Activated naive CD8-positive, alpha-beta T cell treated with anti-CD3 and anti-CD28 coated beads, Interleukin-2, amount 10 ng/mL, durations not matched to agents 7 days and 5 days (primary cell): ENCODE measurements around the gene GPR137. TPM values are rescaled to one million over a fixed set of nuclear protein-coding genes. Genes with fewer than 3 reads are reported as not detected.
A peak's percentile ranks its signal among the peaks of the same experiment; 100 is the strongest.
"Not testable (repeated sequence)": the region's sequence is repeated elsewhere in the genome, so short reads cannot be mapped to it uniquely, and the experiment has no call there.

Source experiments
- ATAC-seq: fragments of 150-1000 bp; cut with Tn5 transposase; one replicate; pipeline ENCODE4 v1.10.0; 2021; ENCODE audit warnings: low read depth, moderate library complexity
- POLR2A ChIA-PET: fragments of 350-600 bp; sonication (Branson Sonifier 250); formaldehyde crosslinking; loops from one replicate; lab custom pipeline; 2021; ENCODE audit warnings: antibody characterized with exemption; lab: Charles Lee
- DNase-seq: peaks from one replicate; pipeline ENCODE4 v3.0.0; 2021
- H3K27ac Mint-ChIP-seq: one replicate; pipeline ENCODE4 v1.8.0; 2022; ENCODE audit warnings: mild to moderate bottlenecking, mixed read lengths
- H3K27me3 Mint-ChIP-seq: one replicate; pipeline ENCODE4 v1.8.0; 2022; ENCODE audit warnings: mild to moderate bottlenecking, moderate library complexity, mixed read lengths
- H3K36me3 Mint-ChIP-seq: one replicate; pipeline ENCODE4 v1.8.0; 2021; ENCODE audit warnings: mild to moderate bottlenecking, mixed read lengths
- H3K4me1 Mint-ChIP-seq: one replicate; pipeline ENCODE4 v1.8.0; 2021; ENCODE audit warnings: mixed read lengths
- H3K4me3 Mint-ChIP-seq: one replicate; pipeline ENCODE4 v1.8.0; 2022; ENCODE audit warnings: mild to moderate bottlenecking, moderate library complexity, mixed read lengths
- H3K9me3 Mint-ChIP-seq: one replicate; pipeline ENCODE4 v1.8.0; 2021; ENCODE audit warnings: mixed read lengths
- total RNA-seq, 2 experiments: library from RNA; stranded (reverse); gene quantifications; one replicate each; pipeline ENCODE4 v1.2.3, GENCODE V29; 2021

Gene GPR137
- total RNA-seq, 2 experiments from 2014 or later, result 31.3 to 32.7 TPM

DNA sequence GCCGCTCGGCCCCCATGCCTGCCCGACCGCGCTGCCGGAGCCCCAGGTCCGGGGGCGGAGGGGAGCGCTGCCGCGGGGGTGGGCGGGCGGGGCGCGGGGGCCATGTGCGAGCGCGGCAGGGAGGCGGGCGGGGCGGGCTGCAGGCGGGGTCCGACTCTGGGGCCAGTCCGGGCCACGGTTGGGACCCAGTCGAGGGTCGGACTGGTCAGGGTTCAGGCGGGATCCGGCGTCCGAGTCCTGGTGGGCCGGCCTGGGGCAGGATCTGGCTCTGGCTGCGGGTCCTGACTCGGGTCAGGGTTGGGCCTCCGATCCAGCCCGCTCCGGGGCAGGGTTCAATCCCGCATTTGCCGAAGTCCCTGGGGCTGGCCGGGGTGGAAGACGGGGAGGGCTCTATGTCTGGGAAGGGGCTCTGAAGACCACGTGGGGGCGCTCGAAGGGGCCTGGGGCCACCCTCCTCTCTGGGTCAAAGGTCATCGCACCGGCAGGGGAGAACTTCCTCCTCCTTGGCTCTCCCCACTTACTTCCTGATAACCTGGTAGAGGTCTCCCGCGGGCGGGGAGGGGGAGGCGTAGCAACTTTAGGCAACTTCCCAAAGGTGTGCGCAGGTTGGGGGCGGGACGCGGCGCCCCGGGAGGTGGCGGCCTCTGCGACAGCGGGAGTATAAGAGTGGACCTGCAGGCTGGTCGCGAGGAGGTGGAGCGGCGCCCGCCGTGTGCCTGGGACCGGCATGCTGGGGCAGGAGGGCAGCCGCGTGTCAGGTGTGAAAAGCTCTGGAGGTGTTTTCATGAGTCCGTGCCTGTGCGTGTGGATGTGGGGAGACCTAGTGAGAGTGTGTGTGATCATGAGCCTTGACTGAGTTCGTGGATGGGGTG is 20.3 kb downstream of the GPR137 start:
- Mint-ChIP-seq H3K27ac (peak overlapping the region; percentile 88), H3K9me3 (no peaks in the 10 kb centered on the region), H3K27me3 (peaks cover 11% of the 10 kb centered on the region), H3K4me3 (peak overlapping the region; percentile 94), H3K4me1 (peaks cover 20% of the 10 kb centered on the region), H3K36me3 (peaks cover 4% of the 10 kb centered on the region)
- DNase-seq (peak; percentile 77), ATAC-seq (peak; percentile 11)
- POLR2A ChIA-PET, result interaction anchor here (1.0 to 4.6 kb wide), 11 partner anchors 12 to 120 kb away, joined by 4 to 45 read pairs (median 15); partner anchors contain the start of genes BAD, CCDC88B, FKBP2 and GPR137

DNA sequence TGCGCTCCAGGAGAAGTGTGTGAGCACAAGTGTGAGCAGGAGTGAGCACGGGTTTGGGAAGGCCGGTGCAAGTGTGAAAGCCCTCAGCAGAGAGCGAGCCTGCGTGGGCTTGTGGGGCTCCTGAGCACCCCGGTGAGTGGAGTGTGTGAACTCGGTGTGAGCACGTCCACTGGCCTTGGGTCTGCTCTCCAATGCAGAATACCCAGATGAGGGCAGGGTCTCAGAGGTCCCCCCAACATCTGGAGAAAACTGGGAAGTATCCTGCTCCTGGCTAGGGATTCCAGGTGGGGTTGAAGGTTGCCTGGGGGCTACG is 20.9 kb downstream of the GPR137 start:
- Mint-ChIP-seq H3K4me1 (peaks cover 22% of the 10 kb centered on the region), H3K9me3 (no peaks in the 10 kb centered on the region), H3K36me3 (peaks cover 4% of the 10 kb centered on the region), H3K27me3 (peaks cover 5% of the 10 kb centered on the region), H3K27ac (peak overlapping the region; percentile 88), H3K4me3 (peak overlapping the region; percentile 94)
- DNase-seq (no peak), ATAC-seq (no peak)
- POLR2A ChIA-PET, result interaction anchor here (1.1 to 4.6 kb wide), 2 partner anchors 11 to 36 kb away, joined by 8 to 45 read pairs; partner anchors contain the start of genes PRDX5 and TRMT112

DNA sequence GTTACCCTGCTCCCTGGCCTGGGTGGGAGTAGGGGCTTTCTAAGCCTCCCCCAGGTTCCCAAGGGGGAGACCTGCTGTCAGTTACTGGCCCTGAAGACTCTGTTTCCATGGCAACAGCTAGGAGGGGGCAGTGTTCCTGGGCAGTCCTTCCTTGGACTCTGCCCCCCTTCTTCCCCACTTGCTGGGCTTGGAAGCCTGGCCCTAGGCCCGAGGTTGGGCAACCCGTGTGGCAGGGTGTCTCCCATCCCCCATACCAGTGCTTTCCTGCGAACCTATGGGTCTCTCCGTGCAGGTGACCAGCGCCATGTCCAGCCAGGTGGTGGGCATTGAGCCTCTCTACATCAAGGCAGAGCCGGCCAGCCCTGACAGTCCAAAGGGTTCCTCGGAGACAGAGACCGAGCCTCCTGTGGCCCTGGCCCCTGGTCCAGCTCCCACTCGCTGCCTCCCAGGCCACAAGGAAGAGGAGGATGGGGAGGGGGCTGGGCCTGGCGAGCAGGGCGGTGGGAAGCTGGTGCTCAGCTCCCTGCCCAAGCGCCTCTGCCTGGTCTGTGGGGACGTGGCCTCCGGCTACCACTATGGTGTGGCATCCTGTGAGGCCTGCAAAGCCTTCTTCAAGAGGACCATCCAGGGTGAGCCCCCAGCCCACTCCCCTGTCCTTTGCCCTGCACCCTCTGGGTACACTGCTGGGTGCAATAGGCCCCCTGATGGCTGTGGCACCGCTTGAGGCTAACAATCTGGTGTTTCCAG is 21.4 kb downstream of the GPR137 start:
- Mint-ChIP-seq H3K36me3 (peaks cover 4% of the 10 kb centered on the region), H3K27ac (peak overlapping the region; percentile 88), H3K9me3 (no peaks in the 10 kb centered on the region), H3K4me1 (peaks cover 22% of the 10 kb centered on the region), H3K4me3 (peak overlapping the region; percentile 94), H3K27me3 (peaks cover under 1% of the 10 kb centered on the region)
- ATAC-seq (no peak), DNase-seq (no peak)
- POLR2A ChIA-PET, result interaction anchor here (1.0 to 4.6 kb wide), 3 partner anchors 11 to 37 kb away, joined by 6 to 45 read pairs (median 8); partner anchors contain the start of genes PRDX5 and TRMT112

DNA sequence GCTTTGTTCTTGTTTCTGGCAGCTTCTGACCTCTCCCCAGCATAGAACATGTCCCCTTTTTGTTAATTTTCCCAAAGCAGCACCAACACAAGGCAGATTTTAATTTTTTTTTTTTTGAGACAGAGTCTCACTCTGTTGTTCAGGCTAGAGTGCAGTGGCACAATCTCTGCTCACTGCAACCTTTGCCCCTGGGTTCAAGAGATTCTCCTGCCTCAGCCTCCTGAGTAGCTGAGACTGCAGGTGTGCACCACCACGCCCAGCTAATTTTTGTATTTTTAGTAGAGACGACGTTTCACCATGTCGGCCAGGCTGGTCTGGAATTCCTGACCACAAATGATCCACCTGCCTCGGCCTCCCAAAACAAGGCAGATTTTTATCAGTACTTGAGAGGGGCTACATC is 22.1 kb downstream of the GPR137 start:
- not testable (repeated sequence) for H3K27me3 Mint-ChIP-seq

DNA sequence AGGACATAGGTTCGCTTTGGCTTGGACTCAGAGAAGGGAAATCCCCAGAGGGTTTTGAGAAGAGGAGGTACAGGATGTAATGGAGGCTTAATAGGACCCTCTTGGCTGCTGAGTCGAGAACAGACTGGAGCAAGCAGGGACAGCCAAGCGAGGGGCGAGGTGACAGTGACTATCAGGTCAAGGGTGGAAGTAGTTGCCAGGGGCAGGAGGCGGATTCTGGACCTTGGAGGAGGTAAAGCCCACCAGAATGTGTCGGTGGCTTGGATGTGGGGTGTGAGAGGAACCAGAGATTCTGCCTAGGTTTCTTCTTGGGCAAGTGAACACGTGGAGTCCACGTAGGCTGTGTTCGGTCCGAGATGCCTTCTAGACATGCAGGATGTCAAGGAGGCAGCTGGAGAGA is 27.3 kb downstream of the GPR137 start:
- peaks cover 1% of the 10 kb centered on the region for H3K36me3 Mint-ChIP-seq
- DNase-seq (no peak), ATAC-seq (no peak)
- no peaks in the 10 kb centered on the region for H3K27me3 Mint-ChIP-seq
- POLR2A ChIA-PET, result interaction anchor here (1.2 kb wide), 1 partner anchor 28 kb away, joined by 3 read pairs; the partner anchor contains the start of gene CCDC88B
- peak overlapping the region; percentile 74 for H3K27ac Mint-ChIP-seq
- H3K4me1 Mint-ChIP-seq, result peaks cover 25% of the 10 kb centered on the region
- no peak overlapping the region for H3K4me3 Mint-ChIP-seq
- H3K9me3 Mint-ChIP-seq, result no peaks in the 10 kb centered on the region

More for the DNA sequence above, 22.1 kb downstream of the GPR137 start:
- POLR2A ChIA-PET, result interaction anchor here (0.6 to 4.6 kb wide), 3 partner anchors 10 to 40 kb away, joined by 3 to 45 read pairs (median 6); partner anchors contain the start of genes PRDX5 and TRMT112
- Mint-ChIP-seq H3K4me3 (peak overlapping the region; percentile 4), H3K4me1 (peaks cover 28% of the 10 kb centered on the region)
- H3K9me3 Mint-ChIP-seq, H3K36me3 Mint-ChIP-seq, H3K27ac Mint-ChIP-seq, ATAC-seq, DNase-seq: not testable (repeated sequence)

DNA sequence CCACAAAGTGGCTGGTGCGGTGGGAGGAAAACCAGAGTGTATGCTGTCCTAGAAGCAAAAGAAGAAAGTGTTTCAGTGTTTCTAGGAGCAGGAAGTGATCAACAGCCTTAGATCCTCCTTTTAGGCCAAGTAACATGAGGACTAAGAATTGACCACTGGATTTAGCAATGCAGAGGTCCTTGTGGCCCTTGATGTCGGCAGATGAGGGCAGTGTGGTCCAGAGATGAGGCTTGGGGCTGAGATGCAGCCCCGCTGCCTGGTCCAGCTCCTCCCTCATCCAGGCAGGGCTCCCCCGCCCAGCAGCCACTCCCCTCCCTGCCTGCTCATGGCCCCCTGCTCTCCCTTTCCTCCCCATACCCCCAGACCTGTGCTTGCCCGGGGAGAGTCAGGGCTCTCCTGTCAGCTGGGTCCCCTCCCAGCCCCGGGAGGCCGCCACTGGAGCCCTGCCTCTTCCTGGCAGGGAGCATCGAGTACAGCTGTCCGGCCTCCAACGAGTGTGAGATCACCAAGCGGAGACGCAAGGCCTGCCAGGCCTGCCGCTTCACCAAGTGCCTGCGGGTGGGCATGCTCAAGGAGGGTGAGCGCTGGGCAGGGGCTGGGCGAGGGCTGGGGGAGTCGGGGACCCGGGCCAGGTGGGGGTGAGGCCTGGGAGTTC is 28.0 kb downstream of the GPR137 start:
- no peak for ATAC-seq
- Mint-ChIP-seq H3K4me1 (peaks cover 28% of the 10 kb centered on the region), H3K27me3 (no peaks in the 10 kb centered on the region), H3K4me3 (no peak overlapping the region), H3K36me3 (peaks cover 1% of the 10 kb centered on the region), H3K27ac (peak overlapping the region; percentile 74), H3K9me3 (no peaks in the 10 kb centered on the region)
- POLR2A ChIA-PET, result interaction anchor here (1.2 kb wide), 1 partner anchor 27 kb away, joined by 3 read pairs; the partner anchor contains the start of gene CCDC88B
- no peak for DNase-seq

DNA sequence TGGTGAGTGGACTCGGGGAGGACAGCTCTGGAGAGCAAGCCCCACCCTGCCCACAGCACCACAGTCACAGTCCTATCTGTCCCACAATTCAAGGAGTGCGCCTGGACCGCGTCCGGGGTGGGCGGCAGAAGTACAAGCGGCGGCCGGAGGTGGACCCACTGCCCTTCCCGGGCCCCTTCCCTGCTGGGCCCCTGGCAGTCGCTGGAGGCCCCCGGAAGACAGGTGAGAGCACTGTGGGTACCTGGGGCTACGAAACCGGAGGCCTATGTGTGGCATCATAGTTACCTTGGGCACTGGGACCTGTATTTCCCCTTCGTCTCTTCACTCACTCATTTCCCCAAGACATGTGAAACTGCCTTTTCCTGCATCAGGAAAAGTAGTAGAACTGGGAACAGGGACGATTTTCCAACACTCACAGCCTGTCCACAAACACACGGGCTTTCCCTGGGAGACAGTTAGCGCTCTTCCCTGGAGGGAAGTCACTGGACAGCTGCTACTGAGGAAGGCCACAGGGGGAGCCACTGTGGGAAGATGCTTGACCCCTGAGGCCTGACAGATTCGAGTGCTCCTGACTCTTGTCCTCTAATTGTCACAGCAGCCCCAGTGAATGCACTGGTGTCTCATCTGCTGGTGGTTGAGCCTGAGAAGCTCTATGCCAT is 28.6 kb downstream of the GPR137 start:
- Mint-ChIP-seq H3K9me3 (no peaks in the 10 kb centered on the region), H3K36me3 (peaks cover 1% of the 10 kb centered on the region), H3K27me3 (no peaks in the 10 kb centered on the region), H3K4me1 (peaks cover 32% of the 10 kb centered on the region), H3K4me3 (no peak overlapping the region), H3K27ac (no peak overlapping the region)
- POLR2A ChIA-PET, result interaction anchor here (1.2 kb wide), 1 partner anchor 26 kb away, joined by 3 read pairs; the partner anchor contains the start of gene CCDC88B
- ATAC-seq, result no peak
- DNase-seq, result no peak

DNA sequence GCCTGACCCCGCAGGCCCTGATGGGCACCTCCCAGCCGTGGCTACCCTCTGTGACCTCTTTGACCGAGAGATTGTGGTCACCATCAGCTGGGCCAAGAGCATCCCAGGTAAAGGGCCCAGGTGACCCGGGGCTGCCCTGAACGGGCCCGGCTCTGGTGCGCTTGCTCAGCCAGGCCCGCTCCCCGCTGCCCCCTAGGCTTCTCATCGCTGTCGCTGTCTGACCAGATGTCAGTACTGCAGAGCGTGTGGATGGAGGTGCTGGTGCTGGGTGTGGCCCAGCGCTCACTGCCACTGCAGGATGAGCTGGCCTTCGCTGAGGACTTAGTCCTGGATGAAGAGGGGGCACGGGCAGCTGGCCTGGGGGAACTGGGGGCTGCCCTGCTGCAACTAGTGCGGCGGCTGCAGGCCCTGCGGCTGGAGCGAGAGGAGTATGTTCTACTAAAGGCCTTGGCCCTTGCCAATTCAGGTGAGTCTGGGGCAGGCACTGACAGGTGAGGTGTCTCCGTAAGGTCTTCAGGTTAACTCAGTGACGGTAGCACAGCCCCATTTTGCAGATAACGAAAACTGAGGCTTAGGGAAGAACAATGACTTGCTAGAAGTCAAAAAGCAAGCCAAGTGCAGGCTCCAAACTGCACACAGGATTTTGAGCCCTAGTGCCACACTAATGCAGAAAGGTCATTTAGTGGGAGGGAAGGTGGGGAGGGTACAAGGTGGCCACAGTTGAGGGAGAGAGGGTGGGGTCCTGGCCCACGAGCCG is 29.3 kb downstream of the GPR137 start:
- POLR2A ChIA-PET, result no interaction called here
- no peak overlapping the region for H3K27ac Mint-ChIP-seq
- peaks cover 1% of the 10 kb centered on the region for H3K36me3 Mint-ChIP-seq
- ATAC-seq (no peak), DNase-seq (no peak)
- no peaks in the 10 kb centered on the region for H3K9me3 Mint-ChIP-seq
- H3K27me3 Mint-ChIP-seq, result no peaks in the 10 kb centered on the region
- H3K4me1 Mint-ChIP-seq, result peaks cover 33% of the 10 kb centered on the region
- H3K4me3 Mint-ChIP-seq, result no peak overlapping the region

DNA sequence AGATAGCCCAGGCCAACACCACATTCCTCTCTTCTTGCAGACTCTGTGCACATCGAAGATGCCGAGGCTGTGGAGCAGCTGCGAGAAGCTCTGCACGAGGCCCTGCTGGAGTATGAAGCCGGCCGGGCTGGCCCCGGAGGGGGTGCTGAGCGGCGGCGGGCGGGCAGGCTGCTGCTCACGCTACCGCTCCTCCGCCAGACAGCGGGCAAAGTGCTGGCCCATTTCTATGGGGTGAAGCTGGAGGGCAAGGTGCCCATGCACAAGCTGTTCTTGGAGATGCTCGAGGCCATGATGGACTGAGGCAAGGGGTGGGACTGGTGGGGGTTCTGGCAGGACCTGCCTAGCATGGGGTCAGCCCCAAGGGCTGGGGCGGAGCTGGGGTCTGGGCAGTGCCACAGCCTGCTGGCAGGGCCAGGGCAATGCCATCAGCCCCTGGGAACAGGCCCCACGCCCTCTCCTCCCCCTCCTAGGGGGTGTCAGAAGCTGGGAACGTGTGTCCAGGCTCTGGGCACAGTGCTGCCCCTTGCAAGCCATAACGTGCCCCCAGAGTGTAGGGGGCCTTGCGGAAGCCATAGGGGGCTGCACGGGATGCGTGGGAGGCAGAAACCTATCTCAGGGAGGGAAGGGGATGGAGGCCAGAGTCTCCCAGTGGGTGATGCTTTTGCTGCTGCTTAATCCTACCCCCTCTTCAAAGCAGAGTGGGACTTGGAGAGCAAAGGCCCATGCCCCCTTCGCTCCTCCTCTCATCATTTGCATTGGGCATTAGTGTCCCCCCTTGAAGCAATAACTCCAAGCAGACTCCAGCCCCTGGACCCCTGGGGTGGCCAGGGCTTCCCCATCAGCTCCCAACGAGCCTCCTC is 30.2 kb downstream of the GPR137 start:
- peak overlapping the region; percentile 87 for H3K4me3 Mint-ChIP-seq
- H3K36me3 Mint-ChIP-seq, ATAC-seq, H3K9me3 Mint-ChIP-seq, DNase-seq, H3K27me3 Mint-ChIP-seq: not testable (repeated sequence)
- H3K4me1 Mint-ChIP-seq, result peaks cover 31% of the 10 kb centered on the region
- POLR2A ChIA-PET, result interaction anchor here (1.1 to 3.6 kb wide), 8 partner anchors 16 to 109 kb away, joined by 3 to 53 read pairs (median 16); partner anchors contain the start of genes CCDC88B, FERMT3, NUDT22 and RPS6KA4
- peak overlapping the region; percentile 97 for H3K27ac Mint-ChIP-seq

DNA sequence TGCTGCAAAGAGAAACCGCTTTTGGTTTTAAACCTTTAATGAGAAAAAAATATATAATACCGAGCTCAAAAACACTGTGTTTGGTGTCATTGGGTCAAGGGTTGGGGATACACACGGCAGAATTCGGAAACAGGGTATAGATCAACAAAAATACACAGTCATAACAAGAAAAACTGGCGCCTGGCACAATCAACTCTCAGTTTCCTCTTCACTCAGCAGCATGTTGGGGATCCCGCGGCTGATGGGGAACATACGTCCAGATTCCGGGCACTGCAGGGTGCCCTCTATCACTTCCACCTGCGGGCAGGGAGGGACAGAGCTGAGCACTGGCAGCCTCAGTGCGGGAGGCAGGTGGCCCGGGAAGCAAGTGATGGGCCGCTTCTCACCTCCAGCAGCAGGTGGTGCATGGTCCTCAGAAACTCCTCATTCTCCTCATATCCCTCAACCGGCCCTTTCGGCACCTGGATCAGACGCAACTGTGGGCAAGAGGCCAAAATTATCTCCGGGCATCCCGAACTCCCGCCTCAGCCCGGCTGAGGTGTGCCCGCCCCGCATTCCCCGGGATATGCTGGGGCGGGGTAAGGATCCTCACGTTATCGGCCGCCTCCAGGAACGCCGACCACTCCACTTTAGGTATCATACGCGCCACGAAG is 31.1 kb downstream of the GPR137 start:
- Mint-ChIP-seq H3K27me3 (no peaks in the 10 kb centered on the region), H3K4me3 (peak overlapping the region; percentile 87), H3K4me1 (peaks cover 33% of the 10 kb centered on the region), H3K9me3 (no peaks in the 10 kb centered on the region), H3K27ac (peak overlapping the region; percentile 97), H3K36me3 (peaks cover 7% of the 10 kb centered on the region)
- POLR2A ChIA-PET, result interaction anchor here (0.7 to 3.6 kb wide), 23 partner anchors 9 to 462 kb away, joined by 3 to 53 read pairs (median 8); partner anchors contain the start of genes BAD, CCDC88B, COX8A and ESRRA
- ATAC-seq (no peak), DNase-seq (peak; percentile 59)
